GM19324 (cell line): Measurements from ENCODE around the gene ITPR2.
"Not testable (repeated sequence)": the region's sequence is repeated elsewhere in the genome, so short reads cannot be mapped to it uniquely, and the experiment has no call there.

Experiments used
- ATAC-seq: cut with Tn5 transposase; IDR thresholded peaks from one replicate; pipeline ENCODE4 v1.9.1; 2021; ENCODE audit warnings: mild to moderate bottlenecking, moderate library complexity; ENCODE audit not compliant: unreplicated experiment, low FRiP score

The ITPR2 gene

GRCh38 chr12:26832822-26833742 is at the start of gene ITPR2:
TSS of gene ITPR2 (minus strand) at chr12:26833194. CDS start at chr12:26832781, 413 bp downstream.
- ATAC-seq: peak; percentile 76

- no peak for ATAC-seq
These were observed 47.6 kb upstream of the ITPR2 start for GRCh38 chr12:26880625-26881024.

- peak; percentile 80 for ATAC-seq
These were observed 45.7 kb upstream of the ITPR2 start for GRCh38 chr12:26878661-26879119.

- ATAC-seq: no peak
These were observed 41.7 kb upstream of the ITPR2 start for GRCh38 chr12:26874501-26875296.

GRCh38 chr12:26872625-26873024 is 39.6 kb upstream of the ITPR2 start:
- ATAC-seq: no peak

- no peak for ATAC-seq
These were observed 39.0 kb upstream of the ITPR2 start for GRCh38 chr12:26871985-26872384.

GRCh38 chr12:26870491-26871419 is 37.8 kb upstream of the ITPR2 start:
- no peak for ATAC-seq

- no peak for ATAC-seq
These were observed 37.0 kb upstream of the ITPR2 start for GRCh38 chr12:26869908-26870459.

- ATAC-seq: no peak
These were observed 36.1 kb upstream of the ITPR2 start for GRCh38 chr12:26869104-26869494.

GRCh38 chr12:26868447-26869103 is 35.6 kb upstream of the ITPR2 start:
- no peak for ATAC-seq

GRCh38 chr12:26867080-26867479 is 34.1 kb upstream of the ITPR2 start:
- ATAC-seq: peak; percentile 75

- ATAC-seq: no peak
These were observed 30.5 kb upstream of the ITPR2 start for GRCh38 chr12:26863515-26863914.

- not testable (repeated sequence) for ATAC-seq
These were observed 29.8 kb upstream of the ITPR2 start for GRCh38 chr12:26862787-26863186.

- no peak for ATAC-seq
These were observed 28.7 kb upstream of the ITPR2 start for GRCh38 chr12:26861690-26862089.

- ATAC-seq: no peak
These were observed 24.6 kb upstream of the ITPR2 start for GRCh38 chr12:26857465-26858176.

GRCh38 chr12:26855337-26855736 is 22.3 kb upstream of the ITPR2 start:
- ATAC-seq: no peak

- no peak for ATAC-seq
These were observed 21.0 kb upstream of the ITPR2 start for GRCh38 chr12:26854031-26854390.

- peak; percentile 55 for ATAC-seq
These were observed 20.5 kb upstream of the ITPR2 start for GRCh38 chr12:26853303-26854030.
